ENCODE results near the gene DNAJC30. TPM values are rescaled to one million over a fixed set of nuclear protein-coding genes. Genes with fewer than 3 reads are reported as not detected.

Gene DNAJC30
- total and polyA plus RNA-seq, 2 of the 8 experiments (the other 6 are each of a cell fraction or from before 2014, with no cell fraction given) = 6.1 to 6.3 TPM

- TF ChIP-seq ATF2 (IDR thresholded peaks at IDR 0.05; ENCODE audit: low read length) (no peak), KDM1A (IDR thresholded peaks at IDR 0.05; ENCODE audit: borderline replicate concordance, low read length) (no peak), BCL11A (IDR thresholded peaks at IDR 0.05; ENCODE audit: low read depth in 2 of 2, low read length in 2 of 2) (no peak), RFX5 (IDR thresholded peaks at IDR 0.05; ENCODE audit: borderline replicate concordance, low read depth, low read length) (no peak), GABPA (IDR thresholded peaks at IDR 0.05; ENCODE audit: borderline replicate concordance, insufficient read depth, low read length) (no peak), SUZ12 (IDR thresholded peaks at IDR 0.05; ENCODE audit: low read length) (no peak), CREB1 (IDR thresholded peaks at IDR 0.05) (peak; percentile 98), RAD21 (IDR thresholded peaks at IDR 0.05 in 1 of 2, conservative IDR thresholded peaks at IDR 0.05 in 1 of 2; ENCODE audit: low read depth in 2 of 2, low read length in 2 of 2) (no peak), YY1 (IDR thresholded peaks at IDR 0.05; ENCODE audit: low read depth, low read length) (peak; percentile 95), KDM4A (IDR thresholded peaks at IDR 0.05; ENCODE audit: low read depth, low read length, severe bottlenecking) (peak; percentile 96), ATF3 (IDR thresholded peaks at IDR 0.05; ENCODE audit: insufficient read depth, low read depth, low read length) (peak; percentile 90), SP4 (IDR thresholded peaks at IDR 0.05; ENCODE audit: low read length) (0 out of 2 replicates have a peak, but pooled peaks have one; percentile 48), SIX5 (IDR thresholded peaks at IDR 0.05; ENCODE audit: low read depth, low read length) (peak; percentile 5; the same call in 1 of the 2 replicates)
- TF ChIP-seq, protein P1, sequence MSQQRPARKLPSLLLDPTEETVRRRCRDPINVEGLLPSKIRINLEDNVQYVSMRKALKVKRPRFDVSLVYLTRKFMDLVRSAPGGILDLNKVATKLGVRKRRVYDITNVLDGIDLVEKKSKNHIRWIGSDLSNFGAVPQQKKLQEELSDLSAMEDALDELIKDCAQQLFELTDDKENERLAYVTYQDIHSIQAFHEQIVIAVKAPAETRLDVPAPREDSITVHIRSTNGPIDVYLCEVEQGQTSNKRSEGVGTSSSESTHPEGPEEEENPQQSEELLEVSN (IDR thresholded peaks at IDR 0.05) = no peak; the same call in 1 of the 2 replicates
These were observed at the start of gene DNAJC30, which contains the start of gene BUD23 (continued) for GRCh38 chr7:73683056-73683787.
